Tibial artery (tissue), 4 donors: ENCODE data around the gene HDAC4.

Experiments
- DNase-seq, 2 donors: peaks; one replicate each; pipeline ENCODE4 v3.0.0-alpha.2; 2019
- H3K27ac ChIP-seq, 2 donors: fragments of 200-600 bp; sonication (generic) in 1 of 2; 1 replicate in 1 of 2; 2 replicates in 1 of 2; pipeline ENCODE4 v1.5.1; 2018 to 2019; ENCODE audit warnings: mild to moderate bottlenecking in 1 of 2
- H3K27me3 ChIP-seq, 2 donors: fragments of 200-600 bp; sonication (generic) in 1 of 2; one replicate each; pipeline versions ENCODE4 v1.5.1 to v1.6.0; 2016 to 2019
- H3K36me3 ChIP-seq, 3 donors: fragments of 200-600 bp; sonication (generic) in 2 of 3; one replicate each; pipeline ENCODE4 v1.5.1; 2016 to 2019; ENCODE audit warnings: mild to moderate bottlenecking in 2 of 3
- H3K4me1 ChIP-seq, 4 donors: fragments of 200-600 bp; sonication (generic) in 2 of 4; 1 replicate in 3 of 4; 2 replicates in 1 of 4; pipeline ENCODE4 v1.5.1; 2016 to 2019
- H3K4me3 ChIP-seq, 2 donors: fragments of 200-600 bp; sonication (generic) in 1 of 2; 1 replicate in 1 of 2; 2 replicates in 1 of 2; pipeline ENCODE4 v1.5.1; 2018 to 2019; ENCODE audit warnings: mild to moderate bottlenecking in 2 of 2
- H3K9me3 ChIP-seq, 3 donors: fragments of 200-600 bp; sonication (generic) in 1 of 3; one replicate each; pipeline ENCODE4 v1.5.1; 2016 to 2019
- intact Hi-C: fragments of 100-400 bp; cut with DNase I; formaldehyde crosslinking; loops from one replicate; pipeline ENCODE4 v1.15.0; 2023; ENCODE audit warnings: low total_unique reads
- TF ChIP-seq, protein P1 (sequence below), 2 experiments: fragments of 200-600 bp in 1 of 2; fragments of 450-650 bp in 1 of 2; IDR thresholded peaks; one replicate each; pipeline ENCODE4 v1.5.1; 2017 to 2019; ENCODE audit warnings: antibody characterized with exemption in 2 of 2, mild to moderate bottlenecking in 1 of 2, moderate library complexity in 1 of 2

HDAC4 gene

DNA sequence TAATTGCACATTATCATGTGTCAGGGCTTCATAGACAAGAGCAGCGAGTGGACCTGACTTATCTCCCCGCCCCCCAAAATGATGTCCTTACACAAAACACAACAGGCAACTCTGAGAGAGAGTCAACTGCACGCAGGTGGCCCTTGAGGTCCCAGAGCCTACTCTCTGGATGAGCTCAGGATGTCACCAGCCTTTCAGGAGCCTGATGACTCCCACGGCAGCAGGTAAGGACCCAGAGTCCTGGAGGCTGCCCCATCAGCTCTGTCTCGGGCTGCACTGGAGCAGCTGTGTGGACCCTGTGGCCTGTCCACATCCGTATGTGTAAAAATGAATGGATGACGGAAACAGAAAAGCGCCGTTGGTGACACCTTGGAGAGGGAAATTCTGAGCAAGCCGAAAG, 130.9 kb downstream of the HDAC4 start:
- Histone ChIP-seq H3K4me3 (no peak overlapping the region), H3K27ac (no peak overlapping the region), H3K4me1 (peaks cover 2 to 46% (median 42%) of the 10 kb centered on the region in 4 donors), H3K27me3 (no peaks in the 10 kb centered on the region), H3K9me3 (no peaks in the 10 kb centered on the region), H3K36me3 (no peaks in the 10 kb centered on the region)
- intact Hi-C loops: loop anchor here (5.0 kb wide), 1 partner anchor 43 kb away; no protein-coding TSS in a partner anchor
- DNase-seq: peak in 1 of 2 donors; percentile 56
- TF ChIP-seq, protein P1, sequence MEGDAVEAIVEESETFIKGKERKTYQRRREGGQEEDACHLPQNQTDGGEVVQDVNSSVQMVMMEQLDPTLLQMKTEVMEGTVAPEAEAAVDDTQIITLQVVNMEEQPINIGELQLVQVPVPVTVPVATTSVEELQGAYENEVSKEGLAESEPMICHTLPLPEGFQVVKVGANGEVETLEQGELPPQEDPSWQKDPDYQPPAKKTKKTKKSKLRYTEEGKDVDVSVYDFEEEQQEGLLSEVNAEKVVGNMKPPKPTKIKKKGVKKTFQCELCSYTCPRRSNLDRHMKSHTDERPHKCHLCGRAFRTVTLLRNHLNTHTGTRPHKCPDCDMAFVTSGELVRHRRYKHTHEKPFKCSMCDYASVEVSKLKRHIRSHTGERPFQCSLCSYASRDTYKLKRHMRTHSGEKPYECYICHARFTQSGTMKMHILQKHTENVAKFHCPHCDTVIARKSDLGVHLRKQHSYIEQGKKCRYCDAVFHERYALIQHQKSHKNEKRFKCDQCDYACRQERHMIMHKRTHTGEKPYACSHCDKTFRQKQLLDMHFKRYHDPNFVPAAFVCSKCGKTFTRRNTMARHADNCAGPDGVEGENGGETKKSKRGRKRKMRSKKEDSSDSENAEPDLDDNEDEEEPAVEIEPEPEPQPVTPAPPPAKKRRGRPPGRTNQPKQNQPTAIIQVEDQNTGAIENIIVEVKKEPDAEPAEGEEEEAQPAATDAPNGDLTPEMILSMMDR (IDR thresholded peaks at IDR 0.05): no peak

DNA sequence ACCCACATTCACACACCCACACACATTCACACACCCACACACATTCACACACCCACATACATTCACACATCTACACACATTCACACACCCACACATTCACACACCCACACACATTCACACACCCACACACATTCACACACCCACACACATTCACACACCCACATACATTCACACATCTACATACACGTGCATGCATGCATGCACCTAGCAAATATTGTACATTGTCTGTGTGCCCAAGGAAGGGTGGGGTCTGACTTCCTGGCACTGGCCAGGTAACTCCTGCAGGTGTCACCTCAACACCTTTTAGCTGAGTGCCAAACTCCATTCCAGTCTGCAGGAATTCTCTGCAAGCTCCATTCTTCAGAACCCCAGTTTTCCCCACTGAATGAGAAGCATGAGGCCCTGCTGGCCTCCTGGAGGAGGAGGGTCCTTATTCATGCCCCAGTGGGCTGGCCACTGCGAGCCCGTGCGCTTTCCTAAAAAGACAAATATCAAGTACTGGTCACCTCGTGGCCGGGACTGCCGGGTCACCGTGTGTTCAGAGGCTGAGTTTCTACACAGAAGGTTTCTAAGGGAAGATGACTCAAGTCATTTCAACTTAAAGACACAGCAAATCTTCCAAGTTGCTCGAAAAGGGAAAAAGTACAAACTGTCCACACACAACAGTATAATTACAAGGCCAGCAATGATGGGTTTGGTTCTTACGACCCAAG, 131.5 kb downstream of the HDAC4 start:
- H3K27me3 ChIP-seq: no peaks in the 10 kb centered on the region
- TF ChIP-seq, protein P1 (IDR thresholded peaks at IDR 0.05): no peak
- no peak overlapping the region for H3K4me3 ChIP-seq
- intact Hi-C loops: loop anchor here (5.0 kb wide), 1 partner anchor 42 kb away; no protein-coding TSS in a partner anchor
- no peaks in the 10 kb centered on the region for H3K9me3 ChIP-seq
- no peak overlapping the region for H3K27ac ChIP-seq
- DNase-seq: peak in 1 of 2 donors; percentile 20
- peaks cover 0 to 46% (median 42%) of the 10 kb centered on the region in 4 donors for H3K4me1 ChIP-seq
- no peaks in the 10 kb centered on the region for H3K36me3 ChIP-seq

DNA sequence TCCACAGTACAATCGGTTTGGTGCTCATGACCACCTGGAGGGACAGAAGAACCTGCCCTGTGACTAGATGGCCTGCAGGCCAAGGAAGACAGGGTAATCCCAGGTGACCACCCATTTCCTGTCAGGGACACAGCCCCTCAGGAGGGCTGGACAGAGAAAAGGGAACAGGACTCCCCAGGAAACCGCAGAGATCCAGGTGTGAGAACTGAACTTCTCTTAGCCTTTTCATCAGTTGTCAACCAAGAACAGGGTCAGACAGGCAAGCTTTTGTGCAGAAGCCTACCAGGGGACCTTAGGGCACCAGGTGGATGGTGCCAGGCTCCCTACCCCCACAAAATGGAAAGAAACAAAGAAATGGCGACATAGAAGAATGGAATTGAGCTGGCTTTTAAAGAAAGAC, 132.3 kb downstream of the HDAC4 start:
- intact Hi-C loops: loop anchor here (5.0 kb wide), 1 partner anchor 41 kb away; no protein-coding TSS in a partner anchor
- TF ChIP-seq, protein P1 (IDR thresholded peaks at IDR 0.05): no peak
- Histone ChIP-seq H3K27me3 (no peaks in the 10 kb centered on the region), H3K36me3 (no peaks in the 10 kb centered on the region), H3K4me3 (no peak overlapping the region), H3K4me1 (peaks cover 0 to 53% (median 48%) of the 10 kb centered on the region in 4 donors), H3K27ac (peak overlapping the region; percentile 72 to 78), H3K9me3 (no peaks in the 10 kb centered on the region)
- DNase-seq: peak in 1 of 2 donors; percentile 33

DNA sequence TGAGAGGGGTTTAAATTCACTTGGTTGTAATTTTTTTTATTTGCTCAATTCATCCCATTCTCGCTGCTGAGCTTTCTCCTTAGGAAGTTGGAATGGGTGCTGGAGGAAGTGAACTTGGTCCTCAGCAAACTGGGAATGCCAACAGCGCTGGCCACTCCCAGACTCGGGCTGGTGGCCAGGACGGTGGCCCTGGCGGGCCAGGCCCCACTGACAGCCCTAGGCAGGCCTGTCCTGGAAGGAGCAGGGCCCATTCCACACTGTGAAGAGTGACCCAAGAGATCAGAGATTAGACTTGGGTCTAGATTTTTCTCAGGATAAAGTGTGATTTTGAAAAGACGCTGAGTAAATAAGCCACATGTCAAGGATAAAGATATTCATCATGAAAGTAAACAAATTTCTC, 132.7 kb downstream of the HDAC4 start:
- peaks cover 0 to 58% (median 50%) of the 10 kb centered on the region in 4 donors for H3K4me1 ChIP-seq
- no peaks in the 10 kb centered on the region for H3K9me3 ChIP-seq
- no peak overlapping the region for H3K4me3 ChIP-seq
- H3K27ac ChIP-seq: peak overlapping the region; percentile 72 to 78
- no peaks in the 10 kb centered on the region for H3K36me3 ChIP-seq
- TF ChIP-seq, protein P1 (IDR thresholded peaks at IDR 0.05): no peak
- peak in 1 of 2 donors; percentile 91 for DNase-seq
- no peaks in the 10 kb centered on the region for H3K27me3 ChIP-seq
- intact Hi-C loops: loop anchor here (5.0 kb wide), 1 partner anchor 41 kb away; no protein-coding TSS in a partner anchor

DNA sequence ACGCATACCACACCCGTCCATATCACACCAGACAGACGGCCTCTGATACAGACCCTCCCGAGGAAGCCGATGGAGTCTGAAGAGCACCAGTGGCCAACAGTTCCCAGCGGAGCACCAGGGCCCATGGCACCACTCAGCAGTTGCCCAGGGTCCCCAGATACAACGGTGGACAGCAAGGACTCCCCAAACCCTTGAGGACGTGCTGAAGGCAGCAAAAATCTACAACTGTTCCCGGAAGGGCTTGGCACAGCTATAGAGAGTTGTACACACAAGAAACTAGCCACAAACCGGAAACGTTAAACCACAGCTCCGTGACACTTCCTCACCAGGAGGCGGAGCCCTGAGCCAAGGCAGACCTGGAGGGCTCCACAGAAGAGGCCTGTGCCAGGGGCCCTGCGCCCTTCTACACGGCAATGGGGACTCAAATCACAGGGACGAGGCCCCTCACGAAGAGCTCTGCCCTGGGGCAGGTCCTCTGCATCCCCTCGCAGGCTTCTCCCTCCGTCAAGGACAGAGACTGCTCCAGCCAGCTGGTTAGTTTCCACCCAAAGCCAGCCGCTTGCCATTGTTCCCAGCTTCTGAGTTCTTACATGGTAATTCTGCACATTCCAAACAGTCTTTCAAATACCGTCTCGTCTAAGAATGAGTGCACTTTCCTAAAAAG, 133.4 kb downstream of the HDAC4 start:
- Histone ChIP-seq H3K4me1 (peaks cover 0 to 63% (median 50%) of the 10 kb centered on the region in 4 donors), H3K4me3 (no peak overlapping the region), H3K27me3 (no peaks in the 10 kb centered on the region), H3K9me3 (no peaks in the 10 kb centered on the region), H3K27ac (peak overlapping the region; percentile 72 to 78), H3K36me3 (no peaks in the 10 kb centered on the region)
- TF ChIP-seq, protein P1 (IDR thresholded peaks at IDR 0.05): peak in 1 of 2 experiments; percentile 5
- intact Hi-C loops: loop anchor here (5.0 kb wide), 1 partner anchor 40 kb away; no protein-coding TSS in a partner anchor
- DNase-seq: peak; percentile 82
